K562 treated with DMSO at 1 percent for 4 hours (cell line): ENCODE measurements around the gene MPV17L2. TPM values are rescaled to one million over a fixed set of nuclear protein-coding genes. Genes with fewer than 3 reads are reported as not detected.

Experiments used
- total RNA-seq: library from RNA; unstranded; fragments of 300-600 nt; gene quantifications from 2 replicates; pipeline ENCODE4 v1.2.3, GENCODE V29; 2022; ENCODE audit not compliant: insufficient read depth

Gene MPV17L2
- total RNA-seq, result 49.2 and 61.0 TPM in 2 replicates

DNA sequence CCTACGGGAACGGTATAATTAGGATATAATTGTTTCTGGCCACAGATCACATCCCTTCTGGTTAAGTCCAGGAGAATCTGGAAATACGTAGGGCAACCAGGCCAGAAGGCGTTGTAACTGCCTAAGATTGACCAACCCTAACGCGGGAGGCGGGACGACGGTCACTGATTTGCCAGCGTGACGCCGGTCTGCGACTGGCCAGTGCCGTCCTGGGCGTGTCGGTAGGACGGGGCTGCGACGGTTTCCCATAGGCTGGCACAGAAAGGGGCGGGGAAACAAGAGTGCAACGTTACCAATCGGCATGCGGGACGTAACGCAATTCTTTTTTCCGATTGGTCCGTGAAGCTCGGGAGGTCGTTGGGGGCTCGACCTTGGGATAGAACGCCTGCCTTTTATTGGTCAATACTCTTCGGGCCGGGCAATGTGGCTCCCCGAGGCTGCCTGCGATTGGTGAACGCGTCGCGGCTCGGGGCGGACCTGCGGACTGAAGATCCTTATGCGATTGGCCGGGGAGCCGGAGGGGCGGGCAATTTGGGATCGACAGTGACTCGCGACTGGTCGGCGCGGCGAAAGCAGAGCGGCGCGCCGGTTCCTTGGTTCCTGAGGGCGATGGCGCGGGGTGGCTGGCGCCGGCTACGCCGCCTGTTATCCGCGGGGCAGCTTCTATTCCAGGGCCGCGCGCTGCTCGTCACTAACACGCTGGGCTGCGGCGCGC lies at the start of gene MPV17L2:
MPV17L2 (plus strand) TSS at position 546 of the 715 bp plus-strand sequence; CDS start at position 610, 64 bp downstream.

DNA sequence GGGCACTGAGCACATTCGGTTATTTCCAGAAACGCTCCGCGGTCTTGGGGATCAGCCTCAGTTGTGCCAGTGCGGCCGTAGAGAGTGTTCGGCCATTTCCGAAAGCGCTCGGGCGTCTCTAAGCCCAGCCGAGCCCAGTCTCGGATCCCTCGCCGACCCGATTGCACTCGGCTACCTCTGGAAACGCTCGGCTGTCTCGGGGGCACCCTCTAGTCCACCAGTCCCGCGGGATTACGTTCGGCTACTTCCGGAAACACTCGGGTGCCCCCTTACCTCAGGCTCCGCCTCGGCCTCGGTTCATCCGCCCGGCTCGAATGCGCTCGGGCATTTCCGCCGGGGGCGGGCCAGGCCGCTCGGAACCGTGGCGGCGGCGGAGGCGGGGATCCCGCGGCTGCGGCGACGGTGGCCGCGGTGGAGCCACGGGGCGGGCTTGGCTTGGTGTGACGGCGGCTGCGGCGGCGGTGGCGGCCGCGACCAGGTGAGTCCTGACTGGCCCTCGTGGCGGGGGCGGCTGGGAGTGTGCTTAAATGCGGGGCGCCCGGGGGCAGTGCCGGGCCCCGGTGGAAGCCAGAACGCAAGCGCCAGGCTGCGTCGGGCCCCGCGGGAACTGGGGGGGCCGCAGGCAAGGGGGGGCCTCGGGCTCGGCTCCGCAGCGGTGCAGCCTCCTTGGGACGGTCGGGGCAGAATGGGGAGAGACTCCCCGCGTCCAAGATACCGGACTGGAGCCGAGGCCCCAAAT lies 40.0 kb upstream of the MPV17L2 start, which contains the start of gene PIK3R2:
PIK3R2 (plus strand) TSS at position 347 of the 739 bp plus-strand sequence. CDS start 2,717 bp downstream, outside the sequence.

DNA sequence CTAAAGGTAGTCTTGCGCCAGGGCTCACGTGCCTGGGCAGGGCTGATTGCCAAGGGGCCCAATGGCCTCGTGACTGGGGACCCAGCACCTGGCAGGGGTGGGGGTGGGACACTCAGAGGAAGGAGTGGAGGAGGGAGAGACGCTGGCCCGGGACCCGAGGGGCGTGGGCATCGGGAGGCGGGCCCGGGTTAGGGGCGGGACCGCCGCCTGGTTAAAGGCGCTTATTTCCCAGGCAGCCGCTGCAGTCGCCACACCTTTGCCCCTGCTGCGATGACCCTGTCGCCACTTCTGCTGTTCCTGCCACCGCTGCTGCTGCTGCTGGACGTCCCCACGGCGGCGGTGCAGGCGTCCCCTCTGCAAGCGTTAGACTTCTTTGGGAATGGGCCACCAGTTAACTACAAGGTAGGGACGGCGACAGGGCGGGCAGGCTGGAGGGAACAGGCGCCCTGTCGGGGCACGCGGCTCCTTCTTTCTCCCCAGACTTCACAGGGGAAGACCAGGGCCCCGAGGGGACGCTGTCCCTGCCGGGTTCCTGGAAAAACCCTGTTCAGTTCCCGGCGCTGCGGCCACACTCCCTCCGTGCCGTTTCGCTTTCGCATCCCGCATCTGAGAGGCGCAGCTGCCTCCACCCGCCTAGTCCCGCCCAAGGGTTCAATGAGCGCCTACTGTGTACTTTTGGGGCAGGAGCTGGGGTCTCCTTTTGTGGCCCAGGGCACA lies 19.3 kb upstream of the MPV17L2 start, which contains the start of gene IFI30:
IFI30 (plus strand) TSS at position 242 of the 717 bp plus-strand sequence; CDS start at position 271, 29 bp downstream.

DNA sequence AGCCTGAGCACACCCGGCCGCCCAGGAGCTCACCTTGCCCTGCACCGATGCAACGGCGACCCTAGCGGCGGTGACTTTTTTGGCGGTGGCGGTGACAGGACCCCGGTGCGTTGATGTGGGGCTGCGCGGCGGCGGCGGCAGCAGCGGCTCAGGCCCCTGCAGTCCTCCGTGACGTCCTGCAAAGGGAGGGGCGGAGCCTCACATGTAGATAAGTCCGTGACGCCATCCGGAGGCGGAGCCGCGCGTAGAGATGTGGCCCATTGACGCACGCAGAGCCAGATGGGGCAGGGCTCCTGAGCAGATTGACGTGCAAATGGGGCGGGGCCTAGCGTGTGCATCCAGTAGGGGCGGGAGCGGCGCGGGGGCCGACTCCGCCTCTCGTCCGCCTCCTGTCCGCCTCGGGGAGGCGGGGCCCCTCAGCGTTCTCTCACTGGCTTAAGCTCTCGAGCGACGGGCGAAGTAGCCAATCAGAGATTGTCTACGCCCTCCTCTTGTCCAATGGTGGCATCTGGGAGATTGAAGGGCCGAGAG lies 10.9 kb downstream of the MPV17L2 start, which contains the start of gene RAB3A:
RAB3A (minus strand) TSS at position 180 of the 531 bp plus-strand sequence. CDS start 1,302 bp downstream, outside the sequence.

DNA sequence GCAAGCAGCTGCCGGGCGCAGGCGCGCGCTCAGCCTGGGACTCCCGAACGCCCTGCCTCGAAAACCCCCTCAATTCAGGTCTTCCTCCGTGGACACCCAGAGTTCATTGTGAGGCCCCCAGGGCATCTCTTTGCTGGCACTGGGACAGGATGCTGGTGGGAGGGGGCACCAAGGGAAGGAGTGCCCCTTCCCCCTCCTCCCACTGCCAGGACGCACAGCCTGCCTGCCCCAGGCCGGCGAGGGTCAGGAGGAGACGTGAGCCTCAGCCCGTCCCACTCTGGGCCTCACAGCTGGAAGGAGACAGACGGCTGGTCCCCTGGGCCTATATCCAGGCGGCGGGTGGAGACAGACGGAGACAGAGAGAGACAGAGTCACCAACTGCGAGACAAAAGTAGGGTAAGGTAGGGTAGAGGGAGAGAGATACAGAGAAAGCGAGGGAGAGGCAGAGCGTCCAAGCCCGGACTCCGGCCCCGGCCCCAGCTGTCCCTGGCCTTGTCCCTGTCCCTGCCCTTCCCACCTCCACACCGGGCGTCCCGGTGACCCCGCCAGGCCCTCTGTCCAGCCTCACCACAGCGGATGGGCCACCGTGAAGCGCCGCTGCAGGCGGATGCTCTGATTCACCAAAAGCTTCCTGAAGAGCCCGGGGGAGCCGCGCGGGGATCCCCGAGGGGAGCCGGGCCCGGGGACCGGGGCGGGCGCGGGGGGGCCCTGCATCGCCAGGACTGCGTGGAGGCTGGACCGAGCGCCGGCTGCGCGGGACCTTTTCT lies 32.9 kb downstream of the MPV17L2 start, which contains the start of gene PDE4C:
PDE4C (minus strand) TSS at position 737 of the 767 bp plus-strand sequence; CDS start at position 714, 23 bp downstream.

Other genes starting within 250 kb of the MPV17L2 start
- gene KCNN1, start 226.1 kb upstream of the MPV17L2 start, total RNA-seq, result 10.3 and 19.9 TPM in 2 replicates
- gene ARRDC2, start 185.0 kb upstream of the MPV17L2 start, total RNA-seq, result 27.4 and 31.6 TPM in 2 replicates
- not detected in 2 replicates for gene IL12RB1, start 106.3 kb upstream of the MPV17L2 start, total RNA-seq
- gene MAST3, start 95.4 kb upstream of the MPV17L2 start, total RNA-seq, result 10.6 and 11.1 TPM in 2 replicates
- 10.9 and 18.2 TPM in 2 replicates for gene PIK3R2, start 40.1 kb upstream of the MPV17L2 start, total RNA-seq
- gene IFI30, start 19.4 kb upstream of the MPV17L2 start, total RNA-seq, result 69.5 and 75.7 TPM in 2 replicates
- gene RAB3A, start 10.8 kb downstream of the MPV17L2 start, total RNA-seq, result 1.5 and 4.9 TPM in 2 replicates
- not detected in 2 replicates for gene PDE4C, start 33.2 kb downstream of the MPV17L2 start, total RNA-seq
- gene IQCN, start 81.2 kb downstream of the MPV17L2 start, total RNA-seq, result 2.2 and 4.1 TPM in 2 replicates
- gene JUND, start 88.4 kb downstream of the MPV17L2 start, total RNA-seq, result 156 and 226 TPM in 2 replicates
- 297 and 319 TPM in 2 replicates for gene LSM4, start 129.9 kb downstream of the MPV17L2 start, total RNA-seq
- gene PGPEP1, start 147.4 kb downstream of the MPV17L2 start, total RNA-seq, result 17.2 and 26.4 TPM in 2 replicates
- gene GDF15, start 192.9 kb downstream of the MPV17L2 start, total RNA-seq, result 320 and 331 TPM in 2 replicates
- gene LRRC25, start 204.4 kb downstream of the MPV17L2 start, total RNA-seq, result 0.41 and 1.0 TPM in 2 replicates
- gene SSBP4, start 226.2 kb downstream of the MPV17L2 start, total RNA-seq, result 102 and 118 TPM in 2 replicates
- gene ISYNA1, start 244.9 kb downstream of the MPV17L2 start, total RNA-seq, result 348 and 429 TPM in 2 replicates